Sigmoid colon (tissue), 4 donors: ENCODE measurements around the gene KRTAP10-5.
"Not testable (repeated sequence)": the region's sequence is repeated elsewhere in the genome, so short reads cannot be mapped to it uniquely, and the experiment has no call there.

ENCODE experiments used
- EP300 ChIP-seq, 4 donors: sonication (generic); formaldehyde crosslinking; IDR thresholded peaks; one replicate each; pipeline ENCODE4 v1.6.1; 2017; ENCODE audit warnings: antibody characterized with exemption in 4 of 4
- POLR2A ChIP-seq, 2 donors: fragments of 450-650 bp; IDR thresholded peaks; one replicate each; pipeline ENCODE4 v1.6.1; 2016; ENCODE audit warnings: antibody characterized with exemption in 2 of 2, mild to moderate bottlenecking in 2 of 2, moderate library complexity in 2 of 2
- POLR2AphosphoS5 ChIP-seq, 4 donors: sonication (generic); formaldehyde crosslinking; IDR thresholded peaks; one replicate each; pipeline ENCODE4 v1.6.1; 2017; ENCODE audit warnings: antibody characterized with exemption in 4 of 4
- TF ChIP-seq, protein P1 (sequence below), 4 experiments: fragments of 450-650 bp in 3 of 4; fragments of 200-600 bp in 1 of 4; IDR thresholded peaks; one replicate each; pipeline ENCODE4 v1.5.1; 2016 to 2019; ENCODE audit warnings: antibody characterized with exemption in 4 of 4, mild to moderate bottlenecking in 3 of 4, moderate library complexity in 2 of 4

DNA sequence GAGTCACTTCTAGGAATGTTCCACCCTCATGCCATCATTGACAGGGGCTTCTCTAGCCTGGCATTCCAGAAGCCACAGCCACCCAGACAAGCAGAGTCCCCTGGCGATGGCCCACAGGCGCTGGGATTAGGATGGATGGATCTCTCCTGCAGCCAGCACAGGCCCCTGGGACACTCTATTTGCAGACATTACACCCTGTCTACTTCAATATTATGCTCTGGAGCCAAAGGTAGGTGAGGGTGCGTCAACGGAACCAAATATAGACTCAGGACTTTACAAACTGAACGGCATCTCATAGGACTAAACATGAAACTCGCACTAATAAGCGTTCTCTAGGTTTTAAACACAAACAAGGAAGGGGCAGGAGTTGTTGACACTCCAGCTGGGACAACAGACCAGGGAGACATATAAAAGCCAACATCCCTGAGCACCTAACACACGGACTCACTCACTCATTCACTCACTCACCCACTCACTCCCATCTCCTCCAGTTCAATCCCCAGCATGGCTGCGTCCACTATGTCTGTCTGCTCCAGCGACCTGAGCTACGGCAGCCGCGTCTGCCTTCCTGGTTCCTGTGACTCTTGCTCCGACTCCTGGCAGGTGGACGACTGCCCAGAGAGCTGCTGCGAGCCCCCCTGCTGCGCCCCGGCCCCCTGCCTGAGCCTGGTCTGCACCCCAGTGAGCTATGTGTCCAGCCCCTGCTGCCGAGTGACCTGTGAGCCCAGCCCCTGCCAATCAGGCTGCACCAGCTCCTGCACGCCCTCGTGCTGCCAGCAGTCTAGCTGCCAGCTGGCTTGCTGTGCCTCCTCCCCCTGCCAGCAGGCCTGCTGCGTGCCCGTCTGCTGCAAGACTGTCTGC, 19.9 kb upstream of the KRTAP10-5 start, which contains the start of gene KRTAP10-7:
- TF ChIP-seq, protein P1, sequence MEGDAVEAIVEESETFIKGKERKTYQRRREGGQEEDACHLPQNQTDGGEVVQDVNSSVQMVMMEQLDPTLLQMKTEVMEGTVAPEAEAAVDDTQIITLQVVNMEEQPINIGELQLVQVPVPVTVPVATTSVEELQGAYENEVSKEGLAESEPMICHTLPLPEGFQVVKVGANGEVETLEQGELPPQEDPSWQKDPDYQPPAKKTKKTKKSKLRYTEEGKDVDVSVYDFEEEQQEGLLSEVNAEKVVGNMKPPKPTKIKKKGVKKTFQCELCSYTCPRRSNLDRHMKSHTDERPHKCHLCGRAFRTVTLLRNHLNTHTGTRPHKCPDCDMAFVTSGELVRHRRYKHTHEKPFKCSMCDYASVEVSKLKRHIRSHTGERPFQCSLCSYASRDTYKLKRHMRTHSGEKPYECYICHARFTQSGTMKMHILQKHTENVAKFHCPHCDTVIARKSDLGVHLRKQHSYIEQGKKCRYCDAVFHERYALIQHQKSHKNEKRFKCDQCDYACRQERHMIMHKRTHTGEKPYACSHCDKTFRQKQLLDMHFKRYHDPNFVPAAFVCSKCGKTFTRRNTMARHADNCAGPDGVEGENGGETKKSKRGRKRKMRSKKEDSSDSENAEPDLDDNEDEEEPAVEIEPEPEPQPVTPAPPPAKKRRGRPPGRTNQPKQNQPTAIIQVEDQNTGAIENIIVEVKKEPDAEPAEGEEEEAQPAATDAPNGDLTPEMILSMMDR (IDR thresholded peaks at IDR 0.05) = not testable (repeated sequence)
- not testable (repeated sequence) for TF ChIP-seq POLR2AphosphoS5, POLR2A, EP300 (IDR thresholded peaks at IDR 0.05)
